ENCODE data around the gene INHBB.
"Not testable (repeated sequence)": the region's sequence is repeated elsewhere in the genome, so short reads cannot be mapped to it uniquely, and the experiment has no call there.

Gene INHBB

DNA sequence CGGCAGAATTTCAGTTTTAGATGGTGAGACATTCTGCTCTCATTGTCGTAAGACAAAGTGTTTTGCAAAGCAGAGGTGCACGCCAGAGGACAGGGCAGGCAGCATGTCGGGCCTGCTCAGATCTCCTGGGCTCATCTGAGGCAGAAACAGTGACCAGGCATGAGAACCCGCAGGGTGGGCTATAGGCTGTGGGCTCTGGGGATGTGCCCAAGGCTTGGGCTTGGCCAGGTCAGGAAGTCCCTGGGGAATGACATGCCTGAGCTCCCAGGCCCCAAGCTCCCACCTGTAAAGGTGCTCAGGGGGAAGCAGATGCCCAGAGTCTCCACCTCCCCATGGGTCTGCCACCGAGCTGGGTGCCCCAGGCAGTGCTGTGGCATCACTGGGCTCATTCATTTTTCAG, 35.3 kb downstream of the INHBB start:
- no peak for DNase-seq (ENCODE audit: low read depth in 2 of 2)

DNA sequence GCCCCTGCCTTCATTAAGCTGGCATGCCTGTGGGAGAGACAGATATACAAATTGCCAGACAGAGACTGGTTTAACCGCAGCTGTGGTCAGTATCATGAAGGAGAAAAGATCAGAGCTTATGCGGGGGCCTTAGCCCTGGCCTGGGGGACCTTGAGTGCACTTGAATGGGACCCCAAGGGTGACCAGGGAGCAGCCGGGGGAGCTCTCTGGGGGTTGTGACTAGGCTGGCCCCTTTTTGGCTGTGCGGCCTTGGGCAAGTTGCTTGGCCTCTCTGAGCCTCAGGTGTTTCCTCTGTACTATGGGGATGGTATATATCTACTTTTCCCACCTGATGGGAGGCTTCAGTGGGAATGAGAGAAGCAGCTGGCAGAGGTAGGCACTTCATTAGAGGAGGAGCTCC, 35.7 kb downstream of the INHBB start:
- no peak for DNase-seq (ENCODE audit: low read depth in 2 of 2)

- DNase-seq (ENCODE audit: low read depth in 2 of 2): no peak
Measured at GRCh38 chr2:120382541-120383144, 36.7 kb downstream of the INHBB start.

- DNase-seq (ENCODE audit: low read depth in 2 of 2): no peak
Measured at GRCh38 chr2:120383191-120383590, 37.3 kb downstream of the INHBB start.

DNA sequence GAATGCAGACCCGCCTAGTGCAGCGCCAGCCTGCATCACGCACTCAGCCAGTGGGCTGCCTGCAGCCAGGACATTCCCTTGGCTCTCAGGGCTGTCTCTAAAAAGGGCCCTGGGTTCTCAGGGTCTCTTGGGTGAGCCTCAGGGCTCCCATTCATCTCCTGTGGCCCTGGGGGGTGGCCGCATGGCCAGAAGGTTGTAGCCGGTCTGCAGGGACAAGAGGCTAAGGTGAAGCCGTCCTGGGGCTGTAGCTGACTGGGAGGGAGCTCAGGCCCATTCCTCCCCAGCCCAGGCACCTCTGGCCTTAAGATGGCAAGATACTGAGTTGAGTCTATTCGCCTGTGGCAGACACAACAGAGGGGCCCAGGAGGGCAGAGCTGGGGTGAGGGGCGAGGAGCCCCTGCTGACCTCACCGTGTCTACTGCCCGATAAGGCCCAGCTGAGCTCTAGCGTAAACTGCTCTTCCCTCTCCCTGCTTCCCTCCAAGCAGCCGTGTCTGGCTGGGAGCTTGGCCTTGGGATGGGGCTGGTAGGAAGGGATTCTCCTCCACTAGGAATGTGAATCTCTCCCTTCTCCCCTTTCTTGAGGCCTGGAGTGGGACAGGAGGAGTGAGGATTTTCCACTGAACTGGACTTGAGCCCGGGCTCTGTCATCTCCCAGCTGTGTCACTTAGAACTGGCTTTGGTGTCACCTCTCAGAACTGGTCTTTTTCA, 37.9 kb downstream of the INHBB start:
- DNase-seq (ENCODE audit: low read depth in 2 of 2): no peak

GRCh38 chr2:120384486-120385354, 38.8 kb downstream of the INHBB start:
- no peak for DNase-seq (ENCODE audit: low read depth in 2 of 2)

GRCh38 chr2:120385355-120386127, 39.6 kb downstream of the INHBB start:
- no peak for DNase-seq (ENCODE audit: low read depth in 2 of 2)

- DNase-seq (ENCODE audit: low read depth in 2 of 2): no peak
Measured at GRCh38 chr2:120388222-120389035, 42.5 kb downstream of the INHBB start.

DNA sequence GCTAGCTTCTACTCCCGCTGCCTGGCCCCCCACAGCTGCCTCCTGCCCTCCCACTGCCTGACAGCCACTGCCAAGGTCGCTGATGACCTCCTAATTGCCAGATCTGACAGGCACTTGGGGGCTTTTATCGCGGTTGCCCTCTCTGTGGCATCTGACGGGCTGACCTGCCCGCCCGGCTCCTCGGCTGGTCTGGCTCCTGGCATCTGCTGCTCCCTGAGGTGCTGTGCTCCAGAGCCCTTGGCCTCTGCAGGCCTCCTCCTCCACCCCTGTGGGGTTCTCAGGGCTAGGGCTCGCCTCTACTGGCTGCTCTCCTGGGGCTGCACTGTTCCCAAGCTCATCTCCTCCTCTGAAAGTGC, 43.1 kb downstream of the INHBB start:
- no peak for DNase-seq (ENCODE audit: low read depth in 2 of 2)

DNA sequence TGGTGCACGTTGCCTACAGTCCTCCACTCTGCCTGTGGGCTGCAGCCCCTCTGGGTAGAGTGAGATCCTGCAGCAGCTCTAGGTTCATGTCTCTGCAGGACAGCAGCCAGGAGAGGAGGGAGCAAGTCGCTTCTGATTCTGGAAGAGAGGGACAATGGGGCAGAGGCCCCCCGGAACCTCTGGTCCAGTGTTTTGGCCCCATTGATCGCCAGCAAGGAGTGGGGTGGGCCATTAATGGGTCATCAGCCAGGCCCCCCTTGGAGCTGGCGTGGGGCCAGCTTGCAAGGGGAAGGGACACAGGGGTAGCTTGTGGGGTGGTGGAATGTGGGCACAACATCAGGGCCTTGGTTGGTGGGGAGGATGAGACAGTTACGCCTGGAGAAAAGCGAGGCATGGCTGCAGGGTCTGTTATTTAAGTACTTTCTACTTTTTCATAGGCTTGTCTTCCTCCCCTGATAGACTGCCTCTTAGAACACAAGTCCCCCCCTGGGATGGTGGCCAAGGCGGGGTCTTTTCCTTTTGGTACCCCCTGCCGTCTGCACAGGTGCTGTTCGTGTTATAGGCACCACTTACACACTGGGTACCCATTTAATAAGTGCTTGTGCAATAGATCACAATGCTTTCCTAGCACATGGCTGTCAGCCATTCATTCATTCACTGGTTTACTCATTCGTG, 44.6 kb downstream of the INHBB start:
- DNase-seq (ENCODE audit: low read depth in 2 of 2): no peak

DNA sequence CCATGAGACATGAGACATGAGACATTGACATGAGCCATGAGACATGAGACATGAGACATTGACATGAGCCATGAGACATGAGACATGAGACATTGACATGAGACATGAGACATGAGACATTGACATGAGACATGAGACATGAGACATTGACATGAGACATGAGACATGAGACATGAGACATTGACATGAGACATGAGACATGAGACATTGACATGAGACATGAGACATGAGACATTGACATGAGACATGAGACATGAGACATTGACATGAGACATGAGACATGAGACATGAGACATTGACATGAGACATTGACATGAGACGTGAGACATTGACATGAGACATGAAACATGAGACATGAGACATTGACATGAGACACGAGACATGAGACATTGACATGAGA, 45.4 kb downstream of the INHBB start:
- not testable (repeated sequence) for DNase-seq (ENCODE audit: low read depth in 2 of 2)

- no peak for DNase-seq (ENCODE audit: low read depth in 2 of 2)
Measured at GRCh38 chr2:120391911-120392665, 46.2 kb downstream of the INHBB start.

DNA sequence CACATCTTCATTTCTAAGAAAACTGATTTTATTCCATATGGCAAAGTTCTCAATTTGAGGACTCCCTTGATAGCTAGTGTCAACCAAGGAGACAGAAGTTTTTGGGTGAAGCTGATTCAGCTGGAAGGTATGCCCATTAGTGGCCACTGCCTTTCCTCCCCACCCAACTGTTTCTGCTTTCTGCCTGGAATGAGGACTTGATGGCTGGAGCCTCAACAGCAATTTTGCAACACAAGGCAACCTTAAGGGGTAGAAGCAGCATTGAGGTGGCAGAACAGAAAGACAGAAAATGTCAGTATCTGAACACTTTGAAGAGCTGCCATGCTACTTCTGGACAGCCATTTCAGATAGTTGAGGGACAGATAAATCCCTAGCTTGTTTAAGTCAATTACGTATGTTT, 47.0 kb downstream of the INHBB start:
- no peak for DNase-seq (ENCODE audit: low read depth in 2 of 2)

DNA sequence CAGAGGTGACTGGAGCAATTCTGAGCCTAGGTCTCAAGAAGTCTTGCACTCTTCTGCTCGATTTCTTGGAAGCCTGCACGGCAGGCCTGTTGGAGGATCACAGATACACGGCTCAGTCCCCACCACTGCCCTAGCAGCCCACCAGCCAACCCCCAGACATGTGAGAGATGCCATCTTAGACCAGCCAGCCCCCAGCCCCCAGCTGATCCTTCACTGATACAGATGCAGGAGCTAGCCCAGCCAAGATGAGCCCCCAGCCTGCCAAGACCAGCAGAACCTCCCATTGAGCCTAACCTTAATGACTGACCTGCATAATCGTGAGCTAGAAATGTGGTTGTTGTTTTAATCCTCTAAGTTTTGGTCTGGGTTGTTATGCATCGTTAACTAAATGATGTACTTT, 47.5 kb downstream of the INHBB start:
- DNase-seq (ENCODE audit: low read depth in 2 of 2): no peak

GRCh38 chr2:120394764-120395163, 48.8 kb downstream of the INHBB start:
- no peak for DNase-seq (ENCODE audit: low read depth in 2 of 2)

DNA sequence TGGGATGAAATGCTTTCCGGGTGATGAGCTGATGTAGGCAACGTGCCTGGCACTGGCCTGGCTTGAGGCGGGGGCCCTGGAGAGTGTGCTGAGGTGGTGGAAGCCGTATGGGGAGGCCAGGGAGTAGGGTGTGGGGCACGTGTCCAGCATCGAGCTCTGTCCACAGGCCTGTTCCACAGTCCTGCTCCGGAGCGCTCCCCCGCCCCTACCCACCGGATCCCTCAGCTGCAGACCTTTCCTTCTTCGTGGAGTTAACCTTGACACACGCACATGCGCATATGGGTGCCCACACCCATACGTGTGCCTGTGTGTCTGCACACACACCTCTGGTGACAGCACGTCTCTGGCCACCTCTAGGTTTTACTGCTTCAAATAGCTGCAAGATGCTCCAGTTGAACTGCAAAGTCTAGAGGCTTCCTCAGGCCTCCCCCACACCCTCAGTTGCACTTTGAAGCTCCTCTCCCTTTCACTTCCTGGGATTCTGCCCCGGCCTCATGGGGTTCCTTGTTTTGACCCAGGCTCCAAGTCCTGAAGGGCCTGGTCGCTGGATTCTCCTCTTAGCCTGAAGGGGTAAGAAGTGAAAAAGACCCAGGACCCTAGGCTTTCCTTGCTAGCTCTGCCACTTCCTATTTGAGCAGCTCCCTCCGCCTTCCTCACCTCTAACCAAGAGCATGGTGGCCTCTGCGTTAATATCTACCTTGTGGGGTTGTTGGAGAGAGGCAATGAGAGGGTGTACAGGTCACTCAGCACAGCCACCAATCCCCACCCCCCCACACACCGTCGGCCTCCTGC, 49.5 kb downstream of the INHBB start:
- no peak for DNase-seq (ENCODE audit: low read depth in 2 of 2)

DNA sequence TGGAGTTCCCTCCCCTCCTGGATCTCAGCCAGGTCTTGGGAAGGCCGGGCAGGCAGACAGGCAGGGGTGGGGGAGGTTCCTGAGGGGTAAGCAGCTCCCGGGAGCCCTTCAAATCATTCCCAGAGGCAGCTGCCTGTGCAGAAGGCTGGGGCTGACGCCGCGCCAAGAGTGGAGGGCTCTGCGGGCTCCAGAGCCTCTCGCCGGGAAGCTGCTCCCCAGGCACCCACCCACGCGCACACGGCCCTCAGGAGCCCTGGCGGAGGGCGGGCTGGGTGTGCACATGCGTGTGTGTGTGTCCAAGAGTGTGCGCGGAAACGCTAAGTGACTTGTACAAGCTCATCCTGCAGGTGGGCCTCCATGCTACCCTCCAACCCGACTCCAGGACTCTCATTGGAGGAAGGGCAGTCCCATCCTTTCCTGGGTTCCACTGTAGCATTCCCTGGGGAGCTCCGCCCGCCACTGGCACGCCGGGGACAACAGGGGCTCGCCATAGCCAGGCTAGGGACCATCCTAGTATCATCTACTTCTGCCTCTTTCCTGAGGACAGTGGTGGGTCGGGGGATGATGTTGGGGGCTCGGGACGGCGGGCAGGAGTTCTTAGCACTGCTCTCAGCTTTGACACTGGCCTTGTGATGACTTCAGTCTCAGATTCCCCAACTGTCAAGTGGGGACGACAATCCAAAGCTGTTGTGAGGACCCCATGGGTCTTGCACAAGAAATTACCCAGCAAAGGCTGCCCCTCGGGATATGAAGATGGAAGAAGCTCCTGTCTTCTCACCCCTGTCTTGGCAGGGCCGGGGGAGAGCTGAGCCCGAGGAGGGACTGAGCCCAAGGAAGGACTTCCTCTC, 50.3 kb downstream of the INHBB start:
- no peak for DNase-seq (ENCODE audit: low read depth in 2 of 2)

Data from activated CD4-positive, alpha-beta T cell treated with anti-CD3 and anti-CD28 coated beads for 24 hours (primary cell).